ENCODE measurements around the gene RNF44. TPM values are rescaled to one million over a fixed set of nuclear protein-coding genes. Genes with fewer than 3 reads are reported as not detected.

Gene RNF44
- total and polyA plus RNA-seq, 2 of the 13 experiments (the other 11 are each of a cell fraction or from before 2014, with no cell fraction given), result 9.2 to 16.8 TPM

GRCh38 chr5:176481711-176482110 is 55.5 kb downstream of the RNF44 start:
- peaks cover 5 to 35% of the 10 kb centered on the region in 2 experiments for H3K36me3 ChIP-seq (replicated peaks in 1 of 2; ENCODE audit: control insufficient read depth in 1 of 2, insufficient read depth in 2 of 2, low read length in 2 of 2)
- H3K9me3 ChIP-seq (ENCODE audit: low read length), result no peaks in the 10 kb centered on the region
- no TSS peak for BruUV-seq (replicated peaks)
- TF ChIP-seq NFE2L2 (IDR thresholded peaks at IDR 0.05; ENCODE audit: low read length), result peak; percentile 93
- TF ChIP-seq MAFK (conservative IDR thresholded peaks at IDR 0.05 in 1 of 2, IDR thresholded peaks at IDR 0.05 in 1 of 2; ENCODE audit: low read length in 2 of 2), result peak; percentile 26 to 56; a peak in 3 of 4 replicates
- no peak for TF ChIP-seq MAF1 (CRISPR knock-in tag; IDR thresholded peaks at IDR 0.05; ENCODE audit: borderline replicate concordance)
- TF ChIP-seq SAP130 (CRISPR knock-in tag; IDR thresholded peaks at IDR 0.05; ENCODE audit: low read depth), result peak; percentile 57; the same call in 1 of the 2 replicates
- peak; percentile 50 for TF ChIP-seq MAFF (IDR thresholded peaks at IDR 0.05; ENCODE audit: low read depth, low read length)
- TF ChIP-seq NFE2 (CRISPR knock-in tag; IDR thresholded peaks at IDR 0.05), result peak; percentile 64; the same call in 1 of the 2 replicates
- FAIRE-seq (peak; percentile 26), ATAC-seq (peak; percentile 90), DNase-seq (ENCODE audit: low spot score) (peak; percentile 71)
- ChIA-PET CTCF (ENCODE audit: low intra/inter-chr PET ratio, low total read pairs) (no interaction called here), POLR2A (interaction anchor here (0.7 to 2.0 kb wide), 6 partner anchors 15 to 68 kb away, joined by 3 to 7 read pairs (median 4); partner anchors contain the start of genes FAF2 and RNF44)
- peaks cover 9% of the 10 kb centered on the region for H3K79me2 ChIP-seq (ENCODE audit: insufficient read depth, low read length)
- H3K27ac ChIP-seq (ENCODE audit: extremely low read length, insufficient read depth, low read length), result peak overlapping the region; percentile 25
- in situ Hi-C loops (cut with HindIII; ENCODE audit: extremely low pct_ligation_motif_present, low pct_unique_long_range_greater_than_20kb) (loop anchor here (10.0 kb wide), 1 partner anchor 67 kb away; the partner anchor contains the start of gene CLTB), intact Hi-C loops (cut with micrococcal nuclease; ENCODE audit: unreplicated experiment) (loop anchor here (10.0 kb wide), 1 partner anchor 67 kb away; the partner anchor contains the start of gene CLTB)
- H3K4me3 ChIP-seq (replicated peaks in 1 of 3; ENCODE audit: insufficient read depth in 1 of 3, low read depth in 2 of 3, low read length in 3 of 3), result no peak overlapping the region
- H3K27me3 ChIP-seq (ENCODE audit: control insufficient read depth in 1 of 2, insufficient read depth in 2 of 2, low read length in 2 of 2), result no peaks in the 10 kb centered on the region
- H3K9ac ChIP-seq (ENCODE audit: insufficient read depth, low read depth, low read length), result no peak overlapping the region
- no peak overlapping the region for H3K4me2 ChIP-seq (ENCODE audit: low read depth, low read length)
- H3K4me1 ChIP-seq (ENCODE audit: insufficient read depth, low read length), result peaks cover 10% of the 10 kb centered on the region; the same call in 1 of the 2 replicates
- no peaks in the 10 kb centered on the region for H4K20me1 ChIP-seq (ENCODE audit: insufficient read depth, low read length)
- 69% methylated on average over 1 of the region's 4 CpGs for WGBS (ENCODE audit: low lambda C conversion rate)
- H2AFZ ChIP-seq (ENCODE audit: low read length), result no peak overlapping the region

Small RNAs within 50 kb of the gene (small RNA-seq; reads per million reads assigned to genes)
- gene RF00019 (ENCODE audit: insufficient read depth in 2 of 3, insufficient read length in 3 of 3, low read depth in 2 of 3, low replicate concordance in 1 of 3), result 0 reads per million in 3 experiments
- 0 reads per million in 3 experiments for gene RN7SL684P (ENCODE audit: insufficient read depth in 2 of 3, insufficient read length in 3 of 3, low read depth in 2 of 3, low replicate concordance in 1 of 3)

Other genes with a start within 250 kb of the RNF44 start
- 63.6 and 81.6 TPM in 2 replicates for gene KIAA1191, start 175.6 kb downstream of the RNF44 start, total RNA-seq (2016; rRNA removed; fragmentation: Illumina TruSeq; extraction: Trizol)
- gene KIAA1191, start 175.6 kb downstream of the RNF44 start, polyA plus RNA-seq (2011; rRNA removed), result 103 and 115 TPM in 2 replicates
- gene ARL10, start 171.9 kb downstream of the RNF44 start, total RNA-seq (2016; rRNA removed; fragmentation: Illumina TruSeq; extraction: Trizol), result 0.01 and 0.18 TPM in 2 replicates
- 0.22 and 0.50 TPM in 2 replicates for gene ARL10, start 171.9 kb downstream of the RNF44 start, polyA plus RNA-seq (2011; rRNA removed)
- 48.4 and 58.4 TPM in 2 replicates for gene NOP16, start 148.8 kb downstream of the RNF44 start, total RNA-seq (2016; rRNA removed; fragmentation: Illumina TruSeq; extraction: Trizol)
- 43.3 and 45.9 TPM in 2 replicates for gene NOP16, start 148.8 kb downstream of the RNF44 start, polyA plus RNA-seq (2011; rRNA removed)
- 89.2 and 95.7 TPM in 2 replicates for gene HIGD2A, start 148.7 kb downstream of the RNF44 start, total RNA-seq (2016; rRNA removed; fragmentation: Illumina TruSeq; extraction: Trizol)
- 146 TPM in 2 replicates for gene HIGD2A, start 148.7 kb downstream of the RNF44 start, polyA plus RNA-seq (2011; rRNA removed)
- gene CLTB, start 120.9 kb downstream of the RNF44 start, total RNA-seq (2016; rRNA removed; fragmentation: Illumina TruSeq; extraction: Trizol), result 30.7 and 33.8 TPM in 2 replicates
- gene CLTB, start 120.9 kb downstream of the RNF44 start, polyA plus RNA-seq (2011; rRNA removed), result 23.3 and 24.8 TPM in 2 replicates
- gene FAF2, start 89.0 kb downstream of the RNF44 start, total RNA-seq (2016; rRNA removed; fragmentation: Illumina TruSeq; extraction: Trizol), result 21.5 and 34.3 TPM in 2 replicates
- gene FAF2, start 89.0 kb downstream of the RNF44 start, polyA plus RNA-seq (2011; rRNA removed), result 24.6 and 27.8 TPM in 2 replicates
- gene CDHR2, start 11.9 kb upstream of the RNF44 start, total RNA-seq (2016; rRNA removed; fragmentation: Illumina TruSeq; extraction: Trizol), result 7.8 and 17.9 TPM in 2 replicates
- 20.9 and 27.3 TPM in 2 replicates for gene CDHR2, start 11.9 kb upstream of the RNF44 start, polyA plus RNA-seq (2011; rRNA removed)
- gene GPRIN1, start 72.8 kb upstream of the RNF44 start, total RNA-seq (2016; rRNA removed; fragmentation: Illumina TruSeq; extraction: Trizol), result 2.0 and 2.1 TPM in 2 replicates
- 0.32 and 0.56 TPM in 2 replicates for gene GPRIN1, start 72.8 kb upstream of the RNF44 start, polyA plus RNA-seq (2011; rRNA removed)
- not detected in 2 replicates for gene SNCB, start 93.1 kb upstream of the RNF44 start, total RNA-seq (2016; rRNA removed; fragmentation: Illumina TruSeq; extraction: Trizol)
- gene SNCB, start 93.1 kb upstream of the RNF44 start, polyA plus RNA-seq (2011; rRNA removed), result not detected in 2 replicates
- gene EIF4E1B, start 93.3 kb upstream of the RNF44 start, total RNA-seq (2016; rRNA removed; fragmentation: Illumina TruSeq; extraction: Trizol), result not detected in 2 replicates
- not detected in 2 replicates for gene EIF4E1B, start 93.3 kb upstream of the RNF44 start, polyA plus RNA-seq (2011; rRNA removed)
- gene TSPAN17, start 110.1 kb upstream of the RNF44 start, total RNA-seq (2016; rRNA removed; fragmentation: Illumina TruSeq; extraction: Trizol), result 10.1 and 11.5 TPM in 2 replicates
- gene TSPAN17, start 110.1 kb upstream of the RNF44 start, polyA plus RNA-seq (2011; rRNA removed), result 15.0 and 20.0 TPM in 2 replicates

Data from HepG2 (cell line).